Neutrophil (primary cell): ENCODE measurements around the gene IRAK3.

Source experiments
- H3K27ac ChIP-seq: fragments of 200-600 bp; sonication (generic); 2 replicates; pipeline ENCODE4 v1.5.1; 2016; ENCODE audit warnings: mild to moderate bottlenecking, moderate library complexity
- H3K27me3 ChIP-seq: fragments of 200-600 bp; sonication (generic); 2 replicates; pipeline ENCODE4 v1.6.0; 2016; ENCODE audit warnings: mild to moderate bottlenecking
- H3K36me3 ChIP-seq: fragments of 200-600 bp; sonication (generic); 2 replicates; pipeline ENCODE4 v1.5.1; 2017
- H3K4me1 ChIP-seq, 2 experiments: fragments of 200-600 bp in 1 of 2; sonication (generic) in 1 of 2; 1 replicate in 1 of 2; 2 replicates in 1 of 2; pipeline versions ENCODE4 v1.5.1 to v1.6.1; 2013 to 2016; ENCODE audit warnings: low read depth in 1 of 2, low read length in 1 of 2, mild to moderate bottlenecking in 1 of 2, moderate library complexity in 1 of 2; ENCODE audit not compliant: control insufficient read depth in 1 of 2, insufficient read depth in 1 of 2
- H3K4me3 ChIP-seq, 2 experiments: fragments of 200-600 bp in 1 of 2; sonication (generic) in 1 of 2; 1 replicate in 1 of 2; 2 replicates in 1 of 2; pipeline ENCODE4 v1.5.1; 2013 to 2016; ENCODE audit warnings: low read depth in 1 of 2, low read length in 1 of 2, mild to moderate bottlenecking in 1 of 2, moderate library complexity in 1 of 2
- H3K9me3 ChIP-seq: fragments of 200-600 bp; sonication (generic); 2 replicates; pipeline ENCODE4 v1.5.1; 2016
- TF ChIP-seq, protein P1 (sequence below): fragments of 200-600 bp; sonication (generic); IDR thresholded peaks from 2 replicates; pipeline ENCODE4 v1.5.1; 2016; ENCODE audit warnings: antibody characterized with exemption

Gene IRAK3, protein sequence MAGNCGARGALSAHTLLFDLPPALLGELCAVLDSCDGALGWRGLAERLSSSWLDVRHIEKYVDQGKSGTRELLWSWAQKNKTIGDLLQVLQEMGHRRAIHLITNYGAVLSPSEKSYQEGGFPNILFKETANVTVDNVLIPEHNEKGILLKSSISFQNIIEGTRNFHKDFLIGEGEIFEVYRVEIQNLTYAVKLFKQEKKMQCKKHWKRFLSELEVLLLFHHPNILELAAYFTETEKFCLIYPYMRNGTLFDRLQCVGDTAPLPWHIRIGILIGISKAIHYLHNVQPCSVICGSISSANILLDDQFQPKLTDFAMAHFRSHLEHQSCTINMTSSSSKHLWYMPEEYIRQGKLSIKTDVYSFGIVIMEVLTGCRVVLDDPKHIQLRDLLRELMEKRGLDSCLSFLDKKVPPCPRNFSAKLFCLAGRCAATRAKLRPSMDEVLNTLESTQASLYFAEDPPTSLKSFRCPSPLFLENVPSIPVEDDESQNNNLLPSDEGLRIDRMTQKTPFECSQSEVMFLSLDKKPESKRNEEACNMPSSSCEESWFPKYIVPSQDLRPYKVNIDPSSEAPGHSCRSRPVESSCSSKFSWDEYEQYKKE

DNA sequence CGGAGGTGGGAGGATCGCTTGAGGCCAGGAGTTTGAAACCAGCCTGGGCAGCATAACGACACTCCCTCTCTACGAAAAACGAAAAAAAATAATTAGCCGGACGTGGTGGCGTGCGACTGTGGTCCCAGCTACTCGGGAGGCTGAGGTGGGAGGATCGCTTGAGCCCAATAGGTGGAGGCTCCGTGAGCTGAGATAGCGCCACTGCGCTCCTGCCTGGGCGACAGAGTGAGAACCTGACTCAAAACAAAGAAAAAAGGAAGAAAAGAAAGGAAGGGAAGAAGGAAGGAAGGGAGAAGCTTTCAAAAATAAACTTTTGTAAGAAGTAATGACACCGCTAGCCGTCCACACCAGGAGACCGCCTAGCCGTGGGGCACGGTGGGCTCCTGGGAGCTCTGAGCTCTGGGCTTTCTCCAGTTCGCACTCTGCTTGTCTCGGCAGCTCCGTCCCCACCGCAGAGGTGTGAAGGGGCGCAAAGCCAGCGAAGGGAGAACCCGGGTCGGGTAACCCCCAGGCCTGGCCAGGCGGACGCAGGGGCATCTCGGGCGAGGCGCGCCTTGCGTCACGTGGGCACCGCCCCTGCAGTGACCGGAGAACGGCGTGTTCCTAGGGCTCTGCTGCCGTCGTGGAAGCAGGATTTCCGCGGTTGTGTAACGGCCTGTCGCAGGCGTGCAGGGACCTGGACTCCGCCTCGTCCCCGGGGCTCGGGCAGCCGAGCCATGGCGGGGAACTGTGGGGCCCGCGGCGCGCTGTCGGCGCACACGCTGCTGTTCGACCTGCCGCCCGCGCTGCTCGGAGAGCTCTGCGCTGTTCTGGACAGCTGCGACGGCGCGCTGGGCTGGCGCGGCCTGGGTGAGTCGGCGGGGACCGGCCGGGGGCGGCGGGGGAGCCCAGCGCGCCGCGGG is at the start of gene IRAK3:
Gene IRAK3 (plus strand): TSS at position 631 of the 902 bp plus-strand sequence. CDS start 86 bp downstream, at position 717.
- H3K9me3 ChIP-seq: no peaks in the 10 kb centered on the region
- peak within 1 kb of the TSS; percentile 96 for H3K27ac ChIP-seq
- H3K27me3 ChIP-seq: no peaks in the 10 kb centered on the region
- TF ChIP-seq, protein P1, sequence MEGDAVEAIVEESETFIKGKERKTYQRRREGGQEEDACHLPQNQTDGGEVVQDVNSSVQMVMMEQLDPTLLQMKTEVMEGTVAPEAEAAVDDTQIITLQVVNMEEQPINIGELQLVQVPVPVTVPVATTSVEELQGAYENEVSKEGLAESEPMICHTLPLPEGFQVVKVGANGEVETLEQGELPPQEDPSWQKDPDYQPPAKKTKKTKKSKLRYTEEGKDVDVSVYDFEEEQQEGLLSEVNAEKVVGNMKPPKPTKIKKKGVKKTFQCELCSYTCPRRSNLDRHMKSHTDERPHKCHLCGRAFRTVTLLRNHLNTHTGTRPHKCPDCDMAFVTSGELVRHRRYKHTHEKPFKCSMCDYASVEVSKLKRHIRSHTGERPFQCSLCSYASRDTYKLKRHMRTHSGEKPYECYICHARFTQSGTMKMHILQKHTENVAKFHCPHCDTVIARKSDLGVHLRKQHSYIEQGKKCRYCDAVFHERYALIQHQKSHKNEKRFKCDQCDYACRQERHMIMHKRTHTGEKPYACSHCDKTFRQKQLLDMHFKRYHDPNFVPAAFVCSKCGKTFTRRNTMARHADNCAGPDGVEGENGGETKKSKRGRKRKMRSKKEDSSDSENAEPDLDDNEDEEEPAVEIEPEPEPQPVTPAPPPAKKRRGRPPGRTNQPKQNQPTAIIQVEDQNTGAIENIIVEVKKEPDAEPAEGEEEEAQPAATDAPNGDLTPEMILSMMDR: no peak
- peaks cover 60 to 67% of the 10 kb centered on the region in 2 experiments for H3K4me1 ChIP-seq
- H3K4me3 ChIP-seq: peak within 1 kb of the TSS; percentile 73 to 98
- H3K36me3 ChIP-seq: no peaks in the 10 kb centered on the region

DNA sequence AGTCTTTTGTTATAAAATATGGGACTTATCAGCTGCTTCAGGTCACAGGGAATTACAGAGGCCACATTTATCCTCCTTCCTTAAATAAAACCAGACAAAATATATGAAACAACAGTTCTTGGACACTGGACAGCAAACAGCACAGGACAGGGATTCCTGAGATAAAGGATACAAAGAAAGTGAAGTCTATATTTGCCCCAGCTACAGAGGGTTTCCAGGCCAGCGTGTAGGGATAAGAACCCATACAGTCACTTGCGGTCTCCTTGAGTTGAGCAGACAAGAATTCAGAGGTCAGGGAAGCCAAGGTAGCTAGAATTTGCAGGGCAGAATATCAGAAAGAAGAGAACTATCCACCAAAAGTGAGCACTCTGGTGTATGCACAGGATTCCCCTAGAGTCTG is 49.7 kb upstream of the IRAK3 start:
- Histone ChIP-seq H3K9me3 (no peaks in the 10 kb centered on the region), H3K27me3 (no peaks in the 10 kb centered on the region), H3K27ac (peak overlapping the region; percentile 37), H3K4me1 (peaks cover 25 to 28% of the 10 kb centered on the region in 2 experiments), H3K36me3 (peaks cover 46% of the 10 kb centered on the region), H3K4me3 (no peak overlapping the region)
- TF ChIP-seq, protein P1: no peak

DNA sequence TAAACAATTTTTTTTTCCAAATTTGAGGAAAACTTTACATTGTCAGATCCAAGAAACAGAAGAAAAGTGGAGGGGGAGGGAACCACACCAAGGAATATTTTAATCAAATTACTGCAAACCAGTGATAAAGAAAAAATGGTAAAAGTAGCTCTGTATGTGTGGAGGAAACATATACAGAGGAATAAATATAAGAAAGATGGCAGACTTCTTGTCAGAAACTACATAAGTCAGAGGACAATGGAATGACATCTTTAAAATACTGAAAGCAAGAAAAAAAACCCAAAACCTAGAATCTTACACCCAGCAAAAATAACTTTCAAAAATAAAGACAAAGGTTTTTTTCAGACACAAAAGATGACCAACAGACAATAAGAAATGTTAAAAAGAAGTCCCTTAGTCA is 48.3 kb upstream of the IRAK3 start:
- peaks cover 39 to 40% of the 10 kb centered on the region in 2 experiments for H3K4me1 ChIP-seq
- H3K27ac ChIP-seq: no peak overlapping the region
- H3K36me3 ChIP-seq: peaks cover 51% of the 10 kb centered on the region
- no peaks in the 10 kb centered on the region for H3K9me3 ChIP-seq
- no peak overlapping the region for H3K4me3 ChIP-seq
- TF ChIP-seq, protein P1: no peak
- no peaks in the 10 kb centered on the region for H3K27me3 ChIP-seq

DNA sequence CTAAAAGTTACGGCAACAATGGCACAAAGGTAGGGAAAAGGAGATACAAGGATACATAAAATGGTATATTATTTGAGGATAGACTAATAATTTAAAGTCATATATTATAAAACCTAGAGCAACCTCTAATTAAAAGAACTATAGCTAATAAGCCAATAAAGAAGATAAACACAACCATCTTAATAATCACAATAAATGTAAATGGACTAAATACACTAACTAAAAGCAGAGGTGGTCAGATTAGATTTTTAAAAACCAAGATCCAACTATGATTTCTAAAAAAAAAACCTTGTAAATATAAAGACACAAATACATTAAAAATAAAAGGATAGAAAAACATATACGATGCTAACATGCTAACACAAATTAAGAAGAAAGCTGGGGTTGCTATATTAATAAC is 47.7 kb upstream of the IRAK3 start:
- Histone ChIP-seq H3K9me3 (no peaks in the 10 kb centered on the region), H3K4me1 (peaks cover 45 to 46% of the 10 kb centered on the region in 2 experiments), H3K36me3 (peaks cover 53% of the 10 kb centered on the region), H3K27me3 (no peaks in the 10 kb centered on the region), H3K4me3 (no peak overlapping the region), H3K27ac (peak overlapping the region; percentile 86)
- TF ChIP-seq, protein P1: no peak

DNA sequence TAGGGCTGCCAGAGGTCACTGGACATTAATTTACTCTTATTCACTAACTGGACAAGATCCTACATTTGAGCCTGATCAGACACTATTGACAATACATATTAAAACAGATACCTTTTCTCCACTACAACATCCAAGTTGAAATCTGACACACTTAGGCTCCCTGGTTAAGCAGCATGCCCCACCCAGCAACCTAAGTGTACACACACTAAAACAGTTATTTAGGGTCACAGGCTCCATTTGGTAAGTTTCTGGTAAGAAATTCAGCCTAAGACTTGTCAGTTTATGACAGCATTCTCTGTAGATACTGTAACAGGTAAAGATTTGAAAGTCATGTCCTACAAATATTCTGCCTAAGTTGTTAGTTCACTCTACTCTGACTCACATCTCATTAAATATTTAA is 46.2 kb upstream of the IRAK3 start:
- Histone ChIP-seq H3K27ac (peak overlapping the region; percentile 86), H3K36me3 (peaks cover 41% of the 10 kb centered on the region), H3K4me3 (peak overlapping the region in 1 of 2 experiments; percentile 4), H3K27me3 (no peaks in the 10 kb centered on the region), H3K4me1 (peaks cover 50 to 53% of the 10 kb centered on the region in 2 experiments), H3K9me3 (no peaks in the 10 kb centered on the region)
- TF ChIP-seq, protein P1: no peak
